Tibial nerve (tissue), 4 donors: ENCODE results near the gene ZBTB47. TPM values are rescaled to one million over a fixed set of nuclear protein-coding genes. Genes with fewer than 3 reads are reported as not detected.

Experiments used
- DNase-seq, 2 donors: peaks; one replicate each; pipeline ENCODE4 v3.0.0-alpha.2; 2019; ENCODE audit warnings: low spot score in 2 of 2
- H3K27ac ChIP-seq, 4 donors: fragments of 200-600 bp; sonication (generic) in 3 of 4; one replicate each; pipeline ENCODE4 v1.5.1; 2017 to 2019; ENCODE audit warnings: mild to moderate bottlenecking in 1 of 4
- H3K27me3 ChIP-seq, 2 donors: fragments of 200-600 bp; sonication (generic) in 1 of 2; one replicate each; pipeline versions ENCODE4 v1.5.1 to v1.6.0; 2017 to 2019
- H3K36me3 ChIP-seq, 3 donors: fragments of 200-600 bp; sonication (generic); one replicate each; pipeline ENCODE4 v1.5.1; 2018 to 2019
- H3K4me1 ChIP-seq, 4 donors: fragments of 200-600 bp; sonication (generic) in 3 of 4; one replicate each; pipeline ENCODE4 v1.5.1; 2017 to 2019
- H3K4me3 ChIP-seq, 4 donors: fragments of 200-600 bp; sonication (generic) in 3 of 4; one replicate each; pipeline ENCODE4 v1.5.1; 2017 to 2019; ENCODE audit warnings: mild to moderate bottlenecking in 1 of 4, moderate library complexity in 1 of 4
- H3K9me3 ChIP-seq, 4 donors: fragments of 200-600 bp; sonication (generic) in 3 of 4; one replicate each; pipeline ENCODE4 v1.5.1; 2017 to 2019
- EP300 ChIP-seq, 2 donors: sonication (generic); formaldehyde crosslinking; IDR thresholded peaks; one replicate each; pipeline ENCODE4 v1.6.1; 2017; ENCODE audit warnings: antibody characterized with exemption in 2 of 2, mild to moderate bottlenecking in 1 of 2
- POLR2A ChIP-seq, 2 donors: fragments of 450-650 bp; IDR thresholded peaks; one replicate each; pipeline ENCODE4 v1.6.1; 2017; ENCODE audit warnings: antibody characterized with exemption in 2 of 2, mild to moderate bottlenecking in 2 of 2, moderate library complexity in 2 of 2
- WGBS, 2 donors: methylation state at CpG; one replicate each; pipeline ENCODE4 v1.1.5; 2018; 5-methylcytosine and 5-hydroxymethylcytosine counted together
- total RNA-seq, 4 donors: library from RNA; depleted of rRNA; stranded (reverse); fragments of >200 nt; gene quantifications; one replicate each; pipeline ENCODE4 v1.1.0, GENCODE V29; 2016
- TF ChIP-seq, protein P1 (sequence below), 5 experiments: fragments of 200-600 bp in 3 of 5; fragments of 450-650 bp in 2 of 5; sonication (generic) in 3 of 5; IDR thresholded peaks; one replicate each; pipeline ENCODE4 v1.5.1; 2016 to 2019; ENCODE audit warnings: antibody characterized with exemption in 5 of 5, mild to moderate bottlenecking in 3 of 5, moderate library complexity in 2 of 5

Gene ZBTB47
- total RNA-seq, 4 donors from 2014 or later = 44.6 to 81.3 (median 60.3) TPM

- no peaks in the 10 kb centered on the region for H3K9me3 ChIP-seq
- TF ChIP-seq, protein P1, sequence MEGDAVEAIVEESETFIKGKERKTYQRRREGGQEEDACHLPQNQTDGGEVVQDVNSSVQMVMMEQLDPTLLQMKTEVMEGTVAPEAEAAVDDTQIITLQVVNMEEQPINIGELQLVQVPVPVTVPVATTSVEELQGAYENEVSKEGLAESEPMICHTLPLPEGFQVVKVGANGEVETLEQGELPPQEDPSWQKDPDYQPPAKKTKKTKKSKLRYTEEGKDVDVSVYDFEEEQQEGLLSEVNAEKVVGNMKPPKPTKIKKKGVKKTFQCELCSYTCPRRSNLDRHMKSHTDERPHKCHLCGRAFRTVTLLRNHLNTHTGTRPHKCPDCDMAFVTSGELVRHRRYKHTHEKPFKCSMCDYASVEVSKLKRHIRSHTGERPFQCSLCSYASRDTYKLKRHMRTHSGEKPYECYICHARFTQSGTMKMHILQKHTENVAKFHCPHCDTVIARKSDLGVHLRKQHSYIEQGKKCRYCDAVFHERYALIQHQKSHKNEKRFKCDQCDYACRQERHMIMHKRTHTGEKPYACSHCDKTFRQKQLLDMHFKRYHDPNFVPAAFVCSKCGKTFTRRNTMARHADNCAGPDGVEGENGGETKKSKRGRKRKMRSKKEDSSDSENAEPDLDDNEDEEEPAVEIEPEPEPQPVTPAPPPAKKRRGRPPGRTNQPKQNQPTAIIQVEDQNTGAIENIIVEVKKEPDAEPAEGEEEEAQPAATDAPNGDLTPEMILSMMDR (IDR thresholded peaks at IDR 0.05) = no peak
- TF ChIP-seq POLR2A (IDR thresholded peaks at IDR 0.05) = no peak
- TF ChIP-seq EP300 (IDR thresholded peaks at IDR 0.05) = no peak
- no peak overlapping the region for H3K4me3 ChIP-seq
- H3K4me1 ChIP-seq = peaks cover 0 to 47% (median 3%) of the 10 kb centered on the region in 4 donors
- 52 to 53% methylated on average over 6 of the region's 6 CpGs for WGBS, 2 donors
- no peaks in the 10 kb centered on the region for H3K27me3 ChIP-seq
- H3K36me3 ChIP-seq = peaks cover 0 to 72% (median 0%) of the 10 kb centered on the region in 3 donors
- peak overlapping the region in 3 of 4 donors; percentile 7 to 95 (median 55) for H3K27ac ChIP-seq
- DNase-seq = no peak
Observed at GRCh38 chr3:42660131-42660715, 6.7 kb downstream of the ZBTB47 start.

- Histone ChIP-seq H3K4me1 (peaks cover 0 to 42% (median 0%) of the 10 kb centered on the region in 4 donors), H3K36me3 (peaks cover 0 to 72% (median 0%) of the 10 kb centered on the region in 3 donors), H3K4me3 (no peak overlapping the region), H3K27me3 (no peaks in the 10 kb centered on the region), H3K9me3 (no peaks in the 10 kb centered on the region), H3K27ac (peak overlapping the region in 1 of 4 donors; percentile 95)
- WGBS, 2 donors = 65 to 73% methylated on average over 3 to 4 of the region's 4 CpGs
- TF ChIP-seq, protein P1 (IDR thresholded peaks at IDR 0.05) = no peak
- no peak for TF ChIP-seq POLR2A (IDR thresholded peaks at IDR 0.05)
- TF ChIP-seq EP300 (IDR thresholded peaks at IDR 0.05) = no peak
- DNase-seq = no peak
Observed at GRCh38 chr3:42660898-42661297, 7.4 kb downstream of the ZBTB47 start.

DNA sequence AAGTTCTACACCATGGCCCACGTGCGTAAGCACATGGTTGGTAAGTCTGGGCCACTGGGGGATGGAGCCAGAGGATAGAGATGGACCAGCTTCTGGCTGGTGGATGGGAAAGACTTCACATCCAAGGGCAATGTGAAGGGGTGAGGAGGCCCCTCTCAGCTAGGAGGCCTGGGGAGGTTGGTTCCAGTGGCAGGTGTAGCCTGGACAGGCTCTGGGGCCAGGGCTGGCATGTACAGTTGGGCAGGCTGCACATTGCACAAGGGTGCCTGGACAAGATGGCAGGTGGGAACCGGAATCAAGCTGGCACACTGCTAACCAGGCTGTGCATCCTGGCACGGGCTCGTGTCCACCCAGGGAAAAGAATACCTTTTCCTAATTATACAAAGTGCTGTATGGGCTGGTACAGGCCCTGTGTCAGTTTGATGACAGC is 8.1 kb downstream of the ZBTB47 start:
- TF ChIP-seq POLR2A (IDR thresholded peaks at IDR 0.05) (no peak), EP300 (IDR thresholded peaks at IDR 0.05) (no peak)
- TF ChIP-seq, protein P1 (IDR thresholded peaks at IDR 0.05) = no peak
- Histone ChIP-seq H3K36me3 (peaks cover 0 to 72% (median 0%) of the 10 kb centered on the region in 3 donors), H3K27ac (peak overlapping the region in 1 of 4 donors; percentile 95), H3K4me1 (peaks cover 0 to 42% (median 1%) of the 10 kb centered on the region in 4 donors), H3K9me3 (no peaks in the 10 kb centered on the region), H3K4me3 (no peak overlapping the region), H3K27me3 (no peaks in the 10 kb centered on the region)
- DNase-seq = no peak
- WGBS, 2 donors = 87 to 98% methylated on average over 5 of the region's 5 CpGs

DNA sequence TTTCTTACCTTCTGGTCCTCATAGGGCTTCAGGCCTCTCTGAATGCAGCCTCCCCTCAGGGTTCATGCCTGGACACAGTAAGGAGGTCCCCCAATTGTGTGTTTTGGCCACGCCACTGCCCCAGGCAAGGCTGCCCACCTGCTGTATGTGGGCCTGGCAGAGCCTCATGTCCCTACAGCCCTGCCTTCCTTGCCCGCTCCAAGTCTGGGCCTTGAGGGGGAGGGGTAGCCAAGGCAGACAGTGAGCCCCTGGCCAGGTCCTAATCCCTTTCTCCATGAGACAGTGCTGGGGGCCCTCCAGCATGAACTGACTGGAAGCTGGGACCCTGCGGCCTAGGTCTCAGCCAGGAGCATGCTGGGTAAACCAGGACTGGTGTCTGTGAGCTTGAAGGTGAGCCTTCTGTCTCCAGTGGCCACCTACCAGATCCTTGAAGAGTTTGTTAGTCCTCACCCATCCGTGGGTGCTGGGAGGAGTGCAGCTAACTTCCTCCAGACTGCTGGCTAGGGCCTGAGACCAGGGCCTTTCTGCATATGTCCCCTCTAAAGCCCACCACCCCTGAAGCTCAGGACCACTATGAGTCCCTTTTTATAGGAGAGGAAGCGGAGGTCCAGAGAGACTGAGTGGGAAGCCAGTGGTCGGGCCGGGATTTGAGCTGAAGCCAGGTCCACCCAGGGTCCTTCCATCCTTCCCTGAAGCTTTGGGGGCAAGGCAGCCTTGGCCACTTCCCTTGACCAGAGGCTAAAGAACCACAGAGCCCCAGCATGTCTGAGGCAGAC is 8.7 kb downstream of the ZBTB47 start:
- Histone ChIP-seq H3K36me3 (peaks cover 0 to 72% (median 0%) of the 10 kb centered on the region in 3 donors), H3K27me3 (no peaks in the 10 kb centered on the region), H3K27ac (peak overlapping the region in 1 of 4 donors; percentile 95), H3K4me1 (peaks cover 0 to 42% (median 5%) of the 10 kb centered on the region in 4 donors), H3K9me3 (no peaks in the 10 kb centered on the region), H3K4me3 (no peak overlapping the region)
- no peak for DNase-seq
- 75 to 77% methylated on average over 7 of the region's 7 CpGs for WGBS, 2 donors
- TF ChIP-seq, protein P1 (IDR thresholded peaks at IDR 0.05) = no peak
- TF ChIP-seq POLR2A (IDR thresholded peaks at IDR 0.05) = no peak
- TF ChIP-seq EP300 (IDR thresholded peaks at IDR 0.05) = no peak
